GM18861 (cell line): ENCODE results near the gene HIBADH.
"Not testable (repeated sequence)": the region's sequence is repeated elsewhere in the genome, so short reads cannot be mapped to it uniquely, and the experiment has no call there.

ENCODE experiments used
- ATAC-seq: cut with Tn5 transposase; IDR thresholded peaks from one replicate; pipeline ENCODE4 v1.9.1; 2021; ENCODE audit not compliant: unreplicated experiment

The HIBADH gene

DNA sequence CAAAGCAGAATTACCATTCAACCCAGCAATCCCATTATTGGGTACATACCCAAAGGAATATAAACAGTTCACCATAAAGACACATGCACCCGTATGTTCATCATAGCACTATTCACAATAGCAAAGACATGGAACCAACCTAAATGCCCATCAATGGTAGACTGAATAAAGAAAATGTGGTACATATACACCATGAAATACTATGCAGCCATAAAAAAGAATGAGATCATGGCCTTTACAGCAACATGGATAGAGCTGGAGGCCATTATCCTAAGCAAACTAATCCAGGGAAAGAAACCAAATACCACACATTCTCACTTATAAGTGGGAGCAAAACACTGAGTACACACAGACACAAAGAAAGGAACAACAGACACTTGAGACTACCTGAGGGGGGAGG, 23.6 kb downstream of the HIBADH start:
- ATAC-seq, result not testable (repeated sequence)

DNA sequence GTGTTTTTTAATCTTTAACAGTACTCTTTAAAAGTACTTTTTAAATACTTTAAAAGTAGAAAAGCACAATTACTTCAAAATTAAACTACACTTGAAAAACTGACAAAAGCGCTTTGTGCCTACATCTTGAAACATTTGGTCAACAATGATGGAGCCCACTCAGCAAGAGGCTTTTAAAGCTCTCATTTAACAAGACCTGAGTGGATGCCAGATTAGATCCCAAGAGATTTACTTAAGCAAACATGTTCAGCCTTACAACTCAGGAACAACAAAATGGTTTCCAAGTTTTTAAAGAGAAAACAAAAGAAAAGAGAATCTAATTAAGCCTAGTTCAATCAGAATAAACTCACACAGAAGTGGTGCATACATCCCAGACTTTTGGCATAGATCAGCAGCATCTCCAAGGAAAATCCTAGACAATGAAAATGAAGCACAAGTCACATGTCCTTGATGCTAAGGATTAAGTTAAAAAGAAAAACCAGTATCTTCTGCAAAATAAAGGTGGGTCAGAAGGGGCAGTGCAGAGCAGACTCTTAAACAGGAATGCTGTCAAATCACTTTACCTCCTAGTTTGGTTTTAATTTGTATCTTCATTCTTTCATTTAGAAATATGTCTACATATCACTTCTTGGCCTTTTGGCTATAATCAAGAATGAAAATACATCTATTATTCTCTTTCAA, 26.2 kb downstream of the HIBADH start:
- ATAC-seq, result no peak

DNA sequence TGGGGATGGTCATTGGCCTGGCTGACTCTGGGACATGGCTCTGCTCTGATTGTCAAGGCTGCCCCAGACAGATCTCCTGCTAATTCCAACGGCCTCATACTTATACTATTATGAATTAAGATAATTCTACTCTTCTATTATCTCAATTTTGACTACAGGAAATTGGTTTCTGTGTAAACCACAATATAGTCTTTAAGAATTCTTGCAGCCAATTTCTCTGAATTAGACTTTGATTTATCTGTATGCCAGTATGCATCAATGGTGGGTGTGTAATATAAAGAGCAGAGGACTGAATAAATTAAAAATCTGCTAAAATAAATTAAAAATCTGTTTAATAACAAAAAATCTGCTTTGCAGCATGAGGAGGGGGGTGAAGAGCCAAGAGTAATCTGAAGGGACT, 27.0 kb downstream of the HIBADH start:
- no peak for ATAC-seq

GRCh38 chr7:27634671-27635493, 27.8 kb downstream of the HIBADH start:
- ATAC-seq, result no peak

DNA sequence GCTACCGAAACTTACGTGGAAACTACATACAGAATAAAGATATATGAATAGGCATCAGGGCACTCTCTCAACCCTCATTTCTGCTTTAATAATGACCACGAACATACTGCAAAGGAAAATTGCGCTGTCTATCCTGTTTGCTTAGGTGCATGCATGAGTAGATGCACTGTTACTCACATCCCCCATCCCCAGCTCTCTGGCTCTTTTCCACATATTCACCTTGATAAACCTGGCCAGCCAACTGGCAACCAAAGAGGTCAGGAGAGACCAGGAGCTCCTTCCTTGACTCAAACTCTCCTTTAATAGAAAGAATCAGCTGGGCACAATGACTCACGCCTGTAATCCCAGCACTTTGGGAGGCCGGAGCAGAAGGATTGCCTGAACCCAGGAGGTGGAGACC, 29.6 kb downstream of the HIBADH start:
- ATAC-seq, result no peak

GRCh38 chr7:27631391-27631790, 31.3 kb downstream of the HIBADH start:
- no peak for ATAC-seq

DNA sequence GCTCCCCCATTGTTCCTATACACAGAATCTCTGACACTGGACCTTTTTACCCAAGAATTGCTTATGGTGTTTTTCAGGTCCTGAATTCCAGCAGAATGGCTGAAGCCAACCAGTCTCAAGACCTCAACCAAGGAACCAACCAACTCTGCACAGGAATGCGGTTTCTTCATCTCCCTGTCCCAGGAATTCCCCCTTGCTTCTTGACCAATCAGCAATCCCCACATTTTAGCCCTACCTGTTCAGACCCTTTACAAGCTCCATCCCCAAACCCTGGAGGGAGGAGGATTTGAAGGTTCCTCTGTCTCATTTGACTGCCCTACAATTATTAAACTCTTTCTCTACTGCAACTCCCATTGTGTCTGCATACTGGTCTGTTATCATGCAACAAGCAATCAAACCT, 35.5 kb downstream of the HIBADH start:
- ATAC-seq, result no peak

DNA sequence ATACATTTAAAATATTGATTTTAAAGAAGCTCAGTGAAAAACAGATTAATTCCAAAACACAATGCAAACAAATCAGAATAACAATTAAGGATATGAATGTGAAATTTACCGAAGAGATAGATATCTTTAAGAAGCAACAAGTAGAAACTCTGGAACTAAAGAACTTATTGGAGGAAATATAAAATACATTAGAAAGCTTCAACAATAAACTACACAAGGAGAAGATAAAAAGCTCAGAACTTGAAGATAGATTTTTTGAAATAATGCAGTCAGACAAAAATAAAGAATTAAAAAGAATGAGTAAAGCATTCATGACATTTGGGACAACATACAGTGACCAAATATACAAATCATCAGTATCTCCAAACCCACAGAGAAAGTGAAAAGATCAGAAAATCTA, 43.2 kb downstream of the HIBADH start:
- ATAC-seq, result no peak

DNA sequence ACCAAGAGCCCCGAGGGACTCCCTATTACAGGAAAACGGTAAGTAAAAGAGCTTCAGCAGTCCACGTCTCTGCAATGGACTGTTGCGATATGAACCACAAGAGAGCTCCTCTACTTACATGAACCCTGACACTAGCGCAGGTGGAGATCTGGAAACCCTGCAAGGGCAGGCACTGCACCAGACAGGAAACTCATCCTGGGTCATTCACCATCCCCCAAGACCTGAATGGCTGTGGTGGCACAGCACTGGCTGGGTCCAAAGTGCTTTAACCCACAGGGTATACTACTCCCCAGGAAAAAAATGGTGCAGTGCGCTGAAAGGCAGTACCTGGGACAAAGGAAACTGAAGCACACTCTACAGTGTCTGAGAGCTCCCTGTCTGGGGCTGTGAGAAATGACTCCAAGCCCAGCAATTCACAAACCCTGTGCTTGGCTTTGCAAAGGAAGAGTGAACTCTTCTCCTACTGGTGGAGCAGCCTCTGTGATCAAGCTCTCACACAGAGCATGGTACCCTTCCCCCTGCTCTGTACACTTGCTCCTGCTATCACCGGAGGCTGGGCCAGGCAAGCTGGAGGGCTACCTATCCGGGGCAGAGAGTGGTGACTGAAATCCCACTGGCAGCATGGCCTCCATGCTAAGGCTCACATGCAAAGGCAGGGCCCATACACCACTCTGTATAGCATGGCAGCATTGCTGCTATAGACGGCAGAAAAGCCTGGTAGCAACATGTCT, 44.9 kb downstream of the HIBADH start:
- no peak for ATAC-seq

DNA sequence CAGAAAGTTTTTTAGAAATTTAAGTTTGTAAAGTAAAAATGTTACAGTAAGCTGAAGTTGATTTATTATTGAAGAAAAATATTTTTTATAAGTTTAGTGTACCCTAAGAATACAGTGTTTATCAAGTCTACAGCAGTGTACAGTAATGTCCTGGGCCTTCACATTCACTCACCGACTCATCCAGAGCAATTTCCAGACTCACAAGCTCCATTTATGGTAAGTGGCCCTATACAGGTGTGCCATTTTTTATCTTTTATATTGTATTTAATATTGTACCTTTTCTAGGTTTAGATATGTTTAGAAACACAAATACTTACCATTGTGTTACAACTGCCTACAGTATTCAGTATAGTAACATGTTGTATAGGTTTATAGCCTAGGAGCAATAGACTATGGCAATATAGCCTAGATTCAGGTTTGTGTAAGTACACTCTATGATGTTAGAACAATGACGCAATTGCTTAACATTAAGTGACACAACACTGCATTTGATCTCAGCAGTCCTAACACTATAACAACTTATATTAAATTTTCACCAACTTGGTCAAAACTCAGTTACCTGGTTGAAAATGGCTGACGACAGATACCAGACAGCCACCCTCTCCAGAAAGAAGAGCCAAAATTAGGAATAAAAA, 45.7 kb downstream of the HIBADH start:
- ATAC-seq, result no peak

DNA sequence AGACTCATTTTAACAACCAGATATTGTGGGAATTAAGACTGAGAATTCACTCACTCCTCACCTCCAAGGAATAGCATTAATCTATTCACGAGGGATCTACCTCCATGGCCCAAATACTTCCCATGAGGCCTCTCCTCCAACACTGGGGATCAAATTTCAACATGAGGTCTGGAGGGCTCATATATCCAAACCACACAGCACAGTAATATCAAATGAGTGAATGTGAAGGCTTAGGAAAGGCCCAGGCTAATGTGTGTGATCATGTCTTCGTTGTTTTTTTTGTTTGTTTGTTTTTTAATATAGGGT, 46.5 kb downstream of the HIBADH start:
- no peak for ATAC-seq

DNA sequence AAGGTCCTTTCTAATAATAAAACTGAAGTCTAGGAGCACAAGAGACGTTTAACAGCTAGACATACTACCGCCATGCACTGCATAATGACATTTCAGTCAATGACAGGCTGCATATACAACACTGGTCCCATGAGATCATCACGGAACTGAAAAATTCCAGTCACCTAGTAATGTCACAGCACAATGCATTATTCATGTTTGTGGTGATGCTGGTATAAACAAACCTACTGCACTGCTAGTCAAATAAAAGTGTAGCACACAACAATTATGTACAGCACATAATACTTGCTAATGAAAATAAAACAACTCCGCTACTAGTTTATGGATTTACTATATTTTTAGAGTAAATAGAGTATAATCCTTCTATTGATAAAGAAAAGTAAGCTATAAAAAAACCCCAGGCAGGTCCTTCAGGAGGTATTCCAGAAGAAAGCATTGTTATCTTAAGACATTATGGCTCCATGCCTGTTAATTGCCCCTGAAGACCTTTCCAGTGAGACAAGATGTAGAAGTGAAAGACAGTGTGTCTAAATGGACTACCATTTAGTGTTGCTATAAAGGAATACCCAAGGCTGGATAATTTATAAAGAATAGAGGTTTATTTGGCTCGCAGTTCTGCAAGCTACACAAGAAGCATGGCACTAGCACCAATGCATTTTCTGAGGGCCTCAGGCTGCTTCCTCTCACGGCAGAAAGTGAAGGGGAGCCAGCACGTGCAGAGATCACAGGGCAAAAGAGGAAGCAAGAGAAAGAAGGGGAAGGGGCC, 47.1 kb downstream of the HIBADH start:
- ATAC-seq, result no peak

GRCh38 chr7:27614095-27614494, 48.6 kb downstream of the HIBADH start:
- no peak for ATAC-seq

DNA sequence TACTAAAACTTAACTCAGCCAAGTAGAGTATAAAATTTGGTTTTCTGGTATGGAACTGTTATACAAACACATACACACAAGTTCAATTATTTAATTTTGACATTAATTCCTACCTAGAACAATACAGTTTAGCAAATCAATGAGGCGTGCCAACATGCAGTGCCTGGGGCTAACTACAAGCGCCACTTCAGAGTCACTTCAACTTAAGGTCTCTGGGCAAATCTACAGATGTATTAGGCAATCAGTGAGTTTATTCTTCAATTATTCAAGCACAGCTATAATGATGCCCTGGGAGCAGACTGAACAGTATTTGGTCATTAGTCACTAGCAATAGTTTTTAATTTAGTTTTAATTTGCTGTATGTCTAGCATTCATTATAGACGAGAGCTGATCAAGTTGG, 51.6 kb downstream of the HIBADH start:
- ATAC-seq, result no peak

DNA sequence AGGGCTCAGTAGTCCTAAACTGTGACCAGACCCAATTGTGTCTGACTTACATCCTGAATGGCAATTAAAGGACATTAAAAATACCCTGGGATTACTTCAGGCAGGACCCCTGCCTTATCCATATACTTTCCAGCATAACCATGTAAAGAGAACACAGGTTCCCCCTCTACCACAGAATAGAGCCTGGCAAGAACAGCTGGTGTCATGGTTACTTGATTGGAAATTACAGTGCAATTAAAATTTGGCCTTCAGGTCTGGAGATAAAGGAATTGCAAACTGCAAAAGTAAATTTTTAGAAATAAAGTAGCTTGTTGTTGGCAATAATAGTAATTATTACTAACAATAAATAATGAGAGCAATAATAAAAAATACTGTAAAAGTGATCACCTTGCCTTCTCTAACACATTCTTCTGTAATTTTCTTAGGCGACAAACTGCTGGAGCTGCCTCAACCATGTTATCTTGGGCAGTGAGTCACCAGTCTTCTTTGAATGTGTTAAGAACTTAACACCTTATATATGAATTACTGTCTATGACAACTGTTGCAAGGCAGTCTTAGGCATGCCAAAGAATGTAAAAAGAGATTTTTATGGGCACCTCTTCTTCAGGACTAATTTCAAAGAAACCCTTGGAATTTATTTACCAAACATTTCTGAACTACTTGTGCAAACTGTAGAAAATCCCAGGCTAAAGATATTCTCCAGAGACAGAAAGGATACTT, 53.7 kb downstream of the HIBADH start:
- no peak for ATAC-seq

GRCh38 chr7:27607210-27607606, 55.5 kb downstream of the HIBADH start:
- ATAC-seq, result no peak

DNA sequence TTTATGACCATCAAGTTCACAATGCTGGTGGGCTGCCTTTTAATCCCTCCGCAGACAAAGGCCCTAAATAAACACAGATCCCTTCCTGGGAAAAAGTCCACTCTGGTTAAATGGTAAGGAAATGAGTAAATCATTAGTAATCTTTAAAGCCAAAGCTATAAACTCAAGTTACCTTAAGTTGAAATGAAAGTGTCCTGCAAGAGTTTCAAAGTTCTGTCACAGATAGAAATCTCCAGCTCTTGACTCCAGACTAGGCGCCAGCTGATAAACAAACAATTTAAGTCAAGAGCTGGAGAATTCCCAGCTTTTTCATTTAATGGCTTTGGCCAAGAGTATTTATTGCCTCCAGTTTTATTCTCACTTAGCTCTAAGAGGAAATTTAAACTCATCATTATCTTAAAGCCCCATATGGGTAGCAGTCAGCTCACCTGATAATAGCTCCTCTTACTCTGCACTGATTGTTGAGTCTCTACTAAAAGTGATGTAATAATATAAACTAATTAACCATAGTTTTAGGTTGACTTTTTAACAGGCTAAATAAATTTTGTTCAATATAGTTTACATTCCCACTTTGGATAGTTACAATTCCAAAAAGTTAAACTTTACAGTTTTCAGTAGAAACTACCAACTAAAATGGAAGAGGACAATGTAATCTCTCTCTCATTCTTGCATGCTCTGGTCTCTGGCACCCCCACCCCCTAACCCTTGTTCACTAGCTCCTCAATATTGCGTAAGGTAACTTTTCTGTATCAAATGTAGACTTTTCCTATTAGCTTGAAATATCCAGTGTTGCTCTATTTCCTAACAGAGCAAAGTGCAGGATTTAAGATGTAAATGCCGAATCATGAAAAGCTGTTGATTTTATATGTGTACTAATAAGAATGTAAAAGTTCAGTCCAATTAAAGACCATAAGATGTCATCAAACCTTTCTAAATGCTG, 56.1 kb downstream of the HIBADH start:
- no peak for ATAC-seq

- ATAC-seq, result no peak
Measured at GRCh38 chr7:27605689-27606269, 56.9 kb downstream of the HIBADH start.

DNA sequence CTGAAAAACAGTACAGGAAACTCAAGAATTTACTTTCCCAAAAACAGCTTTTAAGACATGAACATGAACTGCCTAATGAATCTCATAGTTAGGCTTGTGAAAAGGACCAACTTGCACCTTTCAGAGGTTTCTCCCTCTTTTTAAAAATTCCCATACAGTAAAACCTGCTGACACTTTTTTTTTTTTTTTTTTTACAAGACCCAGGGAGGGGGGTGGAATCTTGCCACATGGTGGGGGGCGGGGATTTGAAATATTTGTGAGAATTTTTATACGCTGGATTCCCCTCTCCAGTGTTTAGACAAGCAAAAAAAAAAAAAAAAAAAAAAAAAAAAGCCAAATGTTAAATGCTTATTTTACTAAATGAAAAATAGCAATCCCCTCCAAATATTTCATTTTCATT, 57.4 kb downstream of the HIBADH start:
- ATAC-seq, result no peak
